ENCODE data around the gene LNP1. TPM values are rescaled to one million over a fixed set of nuclear protein-coding genes. Genes with fewer than 3 reads are reported as not detected.
A peak's percentile ranks its signal among the peaks of the same experiment; 100 is the strongest.

Gene LNP1
- total and polyA plus RNA-seq, 2 of the 8 experiments (the other 6 are each of a cell fraction or from before 2014, with no cell fraction given) = 6.6 to 8.7 TPM

DNA sequence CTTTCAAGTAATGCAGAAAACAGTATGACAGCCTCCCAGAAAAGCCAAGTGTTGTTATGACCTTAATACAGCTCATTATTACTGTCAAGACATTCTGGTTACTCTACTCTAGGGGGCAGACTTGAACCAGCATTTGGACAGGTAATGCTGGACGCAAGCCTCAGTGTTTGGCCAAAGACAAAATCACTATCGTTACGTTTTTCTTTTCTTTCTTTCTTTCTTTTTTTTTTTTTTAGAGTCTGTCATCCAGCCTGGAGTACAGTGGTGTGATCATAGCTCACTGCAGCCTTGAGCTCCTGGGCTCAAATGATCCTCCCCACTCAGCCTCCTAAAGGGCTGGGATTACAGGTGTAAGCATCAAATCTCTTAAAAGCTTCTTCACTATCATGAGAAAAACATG is 61.7 kb downstream of the LNP1 start:
- Histone ChIP-seq H4K5ac (ENCODE audit: insufficient read length, low read depth, low read length) (no peak overlapping the region), H3K9me3 (ENCODE audit: insufficient read depth in 2 of 2, low read depth in 1 of 2, low read length in 1 of 2) (peaks cover 11 to 15% of the 10 kb centered on the region in 2 experiments; a peak in 3 of 4 replicates), H2AFZ (ENCODE audit: low read length) (0 out of 2 replicates have a peak overlapping the region, but pooled peaks have one; percentile 45), H3K27me3 (replicated peaks in 1 of 4; ENCODE audit: control insufficient read depth in 3 of 4, extremely low read depth in 1 of 4, insufficient read depth in 3 of 4, low read length in 3 of 4) (no peaks in the 10 kb centered on the region; a peak in 1 of 7 replicates), H2AK5ac (ENCODE audit: low read depth, low read length) (no peak overlapping the region), H2BK12ac (ENCODE audit: low read depth, low read length) (no peak overlapping the region), H3K79me2 (ENCODE audit: control insufficient read depth in 1 of 2, insufficient read depth in 2 of 2, low read length in 2 of 2) (no peaks in the 10 kb centered on the region), H3K36me3 (ENCODE audit: control insufficient read depth in 2 of 4, insufficient read depth in 4 of 4, low read length in 3 of 4) (peaks cover 0 to 3% (median 0%) of the 10 kb centered on the region in 4 experiments; a peak in 1 of 8 replicates), H3K4me1 (replicated peaks in 1 of 4; ENCODE audit: control insufficient read depth in 3 of 4, insufficient read depth in 4 of 4, low read length in 3 of 4) (no peaks in the 10 kb centered on the region), H4K91ac (replicated peaks; ENCODE audit: insufficient read length, low read length) (no peak overlapping the region), H4K8ac (ENCODE audit: extremely low read depth, insufficient read depth, low read length) (no peak overlapping the region), H3K14ac (ENCODE audit: insufficient read length) (no peak overlapping the region), H3K18ac (ENCODE audit: extremely low read depth, low read length) (no peak overlapping the region), H3K79me1 (ENCODE audit: low read depth, low read length) (no peaks in the 10 kb centered on the region), H3K23ac (ENCODE audit: insufficient read length) (no peak overlapping the region), H3K27ac (ENCODE audit: low read depth, low read length) (no peak overlapping the region), H2BK120ac (replicated peaks; ENCODE audit: low read depth, low read length) (no peak overlapping the region), H4K20me1 (replicated peaks in 1 of 2; ENCODE audit: control insufficient read depth in 1 of 2, insufficient read depth in 2 of 2, low read length in 2 of 2) (no peaks in the 10 kb centered on the region), H2BK5ac (ENCODE audit: low read depth, low read length) (no peak overlapping the region), H2BK20ac (ENCODE audit: low read length) (no peak overlapping the region), H2BK15ac (ENCODE audit: low read length) (no peak overlapping the region), H3K9ac (replicated peaks in 1 of 4; ENCODE audit: extremely low read depth in 1 of 4, low read depth in 3 of 4, low read length in 3 of 4) (no peak overlapping the region), H3K4me2 (ENCODE audit: insufficient read depth in 1 of 2, low read depth in 2 of 2, low read length in 2 of 2) (no peak overlapping the region), H3K4ac (replicated peaks; ENCODE audit: insufficient read length, low read depth, low read length) (no peak overlapping the region), H3K23me2 (ENCODE audit: low read depth, low read length) (no peaks in the 10 kb centered on the region), H3K56ac (replicated peaks; ENCODE audit: insufficient read length, low read depth, low read length) (no peak overlapping the region), H3K4me3 (ENCODE audit: extremely low read depth in 1 of 4, insufficient read depth in 2 of 4, low read depth in 3 of 4, low read length in 4 of 4) (no peak overlapping the region)
- FAIRE-seq (peak; percentile 90), DNase-seq (ENCODE audit: low read depth in 1 of 2, low spot score in 2 of 2) (no peak)
- ChIA-PET POLR2A (ENCODE audit: partially characterized antibody) (no interaction called here), CTCF (ENCODE audit: partially characterized antibody) (interaction anchor here (0.5 to 15.5 kb wide), 53 partner anchors 11 to 739 kb away, joined by 3 to 229 read pairs (median 3); partner anchors contain the start of genes LNP1, NIT2 and TOMM70)
- 40% methylated on average over 2 of the region's 3 CpGs; no CpG with 5 or more reads in 1 of the 2 experiments for WGBS, 2 experiments (ENCODE audit: extremely low coverage in 1 of 2, insufficient coverage in 1 of 2, insufficient read length in 1 of 2, insufficient replicate concordance in 2 of 2, low coverage in 1 of 2, low lambda C conversion rate in 2 of 2, missing lambda C conversion rate in 1 of 2)
- peak; percentile 95 to 98 for TF ChIP-seq RAD21 (IDR thresholded peaks at IDR 0.05 in 1 of 2, conservative IDR thresholded peaks at IDR 0.05 in 1 of 2; ENCODE audit: low read depth in 2 of 2, low read length in 2 of 2)
- no peak for TF ChIP-seq SP2 (IDR thresholded peaks at IDR 0.05; ENCODE audit: low read length)
- TF ChIP-seq, protein P1, sequence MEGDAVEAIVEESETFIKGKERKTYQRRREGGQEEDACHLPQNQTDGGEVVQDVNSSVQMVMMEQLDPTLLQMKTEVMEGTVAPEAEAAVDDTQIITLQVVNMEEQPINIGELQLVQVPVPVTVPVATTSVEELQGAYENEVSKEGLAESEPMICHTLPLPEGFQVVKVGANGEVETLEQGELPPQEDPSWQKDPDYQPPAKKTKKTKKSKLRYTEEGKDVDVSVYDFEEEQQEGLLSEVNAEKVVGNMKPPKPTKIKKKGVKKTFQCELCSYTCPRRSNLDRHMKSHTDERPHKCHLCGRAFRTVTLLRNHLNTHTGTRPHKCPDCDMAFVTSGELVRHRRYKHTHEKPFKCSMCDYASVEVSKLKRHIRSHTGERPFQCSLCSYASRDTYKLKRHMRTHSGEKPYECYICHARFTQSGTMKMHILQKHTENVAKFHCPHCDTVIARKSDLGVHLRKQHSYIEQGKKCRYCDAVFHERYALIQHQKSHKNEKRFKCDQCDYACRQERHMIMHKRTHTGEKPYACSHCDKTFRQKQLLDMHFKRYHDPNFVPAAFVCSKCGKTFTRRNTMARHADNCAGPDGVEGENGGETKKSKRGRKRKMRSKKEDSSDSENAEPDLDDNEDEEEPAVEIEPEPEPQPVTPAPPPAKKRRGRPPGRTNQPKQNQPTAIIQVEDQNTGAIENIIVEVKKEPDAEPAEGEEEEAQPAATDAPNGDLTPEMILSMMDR (IDR thresholded peaks at IDR 0.05; ENCODE audit: control extremely low read depth in 1 of 3, insufficient read depth in 1 of 3, low read depth in 1 of 3, low read length in 3 of 3) = peak in 2 of 3 experiments; percentile 79 to 80; a peak in 3 of 4 replicates
